Spleen (tissue), 7 donors: ENCODE results near the gene SEBOX.

Experiments
- POLR2A ChIP-seq, 3 donors: fragments of 450-650 bp; IDR thresholded peaks; one replicate each; pipeline ENCODE4 v1.5.1; 2017; ENCODE audit warnings: antibody characterized with exemption in 3 of 3, mild to moderate bottlenecking in 1 of 3
- POLR2AphosphoS5 ChIP-seq, 3 donors: sonication (generic); formaldehyde crosslinking; IDR thresholded peaks; one replicate each; pipeline ENCODE4 v1.5.1; 2017; ENCODE audit warnings: antibody characterized with exemption in 3 of 3
- TF ChIP-seq, protein P1 (sequence below), 11 experiments: fragments of 200-600 bp in 7 of 11; fragments of 450-650 bp in 4 of 11; sonication (generic) in 4 of 11; IDR thresholded peaks in 8 of 11; conservative IDR thresholded peaks in 3 of 11; 1 replicate in 7 of 11; 2 replicates in 4 of 11; pipeline versions ENCODE4 v1.4.0 to v1.8.0; 2016 to 2021; ENCODE audit warnings: antibody characterized with exemption in 11 of 11, inconsistent platforms in 4 of 11, mild to moderate bottlenecking in 1 of 11
- donor health status: DM: no; HTN: no; CAD: no; lungs with moderate emphysema.
- donor health status: DM: no; HTN: no; CAD: no.
- donor health status: DM: no; HTN: no; CAD: no.

DNA sequence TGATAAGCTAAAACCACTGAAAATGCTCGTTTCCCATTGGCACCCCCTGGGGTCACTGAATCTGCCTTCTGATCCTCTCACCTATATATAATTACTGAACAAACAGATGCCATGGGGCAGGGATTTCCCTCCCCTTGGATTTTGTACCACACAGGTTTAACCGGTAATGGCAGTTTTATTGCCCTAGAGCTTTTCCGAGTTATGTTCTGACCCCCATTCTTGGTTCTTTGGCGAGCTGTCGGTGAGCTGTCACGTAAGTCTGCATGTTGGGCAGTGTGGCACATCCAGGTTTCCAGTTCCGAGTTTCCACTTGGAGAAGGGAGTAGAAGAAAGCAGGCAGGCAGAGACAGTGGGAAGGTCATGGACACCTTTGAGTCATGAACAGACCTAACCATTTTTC lies 38.9 kb downstream of the SEBOX start:
- TF ChIP-seq, protein P1, sequence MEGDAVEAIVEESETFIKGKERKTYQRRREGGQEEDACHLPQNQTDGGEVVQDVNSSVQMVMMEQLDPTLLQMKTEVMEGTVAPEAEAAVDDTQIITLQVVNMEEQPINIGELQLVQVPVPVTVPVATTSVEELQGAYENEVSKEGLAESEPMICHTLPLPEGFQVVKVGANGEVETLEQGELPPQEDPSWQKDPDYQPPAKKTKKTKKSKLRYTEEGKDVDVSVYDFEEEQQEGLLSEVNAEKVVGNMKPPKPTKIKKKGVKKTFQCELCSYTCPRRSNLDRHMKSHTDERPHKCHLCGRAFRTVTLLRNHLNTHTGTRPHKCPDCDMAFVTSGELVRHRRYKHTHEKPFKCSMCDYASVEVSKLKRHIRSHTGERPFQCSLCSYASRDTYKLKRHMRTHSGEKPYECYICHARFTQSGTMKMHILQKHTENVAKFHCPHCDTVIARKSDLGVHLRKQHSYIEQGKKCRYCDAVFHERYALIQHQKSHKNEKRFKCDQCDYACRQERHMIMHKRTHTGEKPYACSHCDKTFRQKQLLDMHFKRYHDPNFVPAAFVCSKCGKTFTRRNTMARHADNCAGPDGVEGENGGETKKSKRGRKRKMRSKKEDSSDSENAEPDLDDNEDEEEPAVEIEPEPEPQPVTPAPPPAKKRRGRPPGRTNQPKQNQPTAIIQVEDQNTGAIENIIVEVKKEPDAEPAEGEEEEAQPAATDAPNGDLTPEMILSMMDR (IDR thresholded peaks at IDR 0.05 in 8 of 11, conservative IDR thresholded peaks at IDR 0.05 in 3 of 11): no peak
- TF ChIP-seq POLR2A (IDR thresholded peaks at IDR 0.05) (no peak), POLR2AphosphoS5 (IDR thresholded peaks at IDR 0.05) (no peak)
